ENCODE measurements around the gene XPR1.

Gene XPR1

GRCh38 chr1:180921386-180921785 is 289.6 kb downstream of the XPR1 start:
- no peak for DNase-seq
- in situ Hi-C loops (cut with HindIII; ENCODE audit: low pct_ligation_motif_present, low sequenced_read_pairs): no loop called here
- no peak for TF ChIP-seq CTCF (IDR thresholded peaks at IDR 0.05; ENCODE audit: low read depth, low read length, missing control alignments)
- Histone ChIP-seq H3K36me3 (replicated peaks) (no peaks in the 10 kb centered on the region), H3K27ac (no peak overlapping the region), H3K4me3 (ENCODE audit: low read depth, low read length) (no peak overlapping the region), H3K27me3 (replicated peaks) (no peaks in the 10 kb centered on the region)

- no peak for TF ChIP-seq CTCF (IDR thresholded peaks at IDR 0.05; ENCODE audit: low read depth, low read length, missing control alignments)
- Histone ChIP-seq H3K4me3 (ENCODE audit: low read depth, low read length) (no peak overlapping the region), H3K27ac (no peak overlapping the region), H3K27me3 (replicated peaks) (no peaks in the 10 kb centered on the region), H3K36me3 (replicated peaks) (no peaks in the 10 kb centered on the region)
- DNase-seq: no peak
- in situ Hi-C loops (cut with HindIII; ENCODE audit: low pct_ligation_motif_present, low sequenced_read_pairs): no loop called here
Measured at GRCh38 chr1:180921891-180922630, 290.2 kb downstream of the XPR1 start.

GRCh38 chr1:180922631-180923015 is 290.8 kb downstream of the XPR1 start:
- in situ Hi-C loops (cut with HindIII; ENCODE audit: low pct_ligation_motif_present, low sequenced_read_pairs): no loop called here
- no peaks in the 10 kb centered on the region for H3K36me3 ChIP-seq (replicated peaks)
- H3K4me3 ChIP-seq (ENCODE audit: low read depth, low read length): no peak overlapping the region
- no peak for DNase-seq
- TF ChIP-seq CTCF (IDR thresholded peaks at IDR 0.05; ENCODE audit: low read depth, low read length, missing control alignments): no peak
- H3K27ac ChIP-seq: no peak overlapping the region
- no peaks in the 10 kb centered on the region for H3K27me3 ChIP-seq (replicated peaks)

- no peak overlapping the region for H3K4me3 ChIP-seq (ENCODE audit: low read depth, low read length)
- no peaks in the 10 kb centered on the region for H3K27me3 ChIP-seq (replicated peaks)
- no peak overlapping the region for H3K27ac ChIP-seq
- H3K36me3 ChIP-seq (replicated peaks): no peaks in the 10 kb centered on the region
- in situ Hi-C loops (cut with HindIII; ENCODE audit: low pct_ligation_motif_present, low sequenced_read_pairs): no loop called here
- no peak for TF ChIP-seq CTCF (IDR thresholded peaks at IDR 0.05; ENCODE audit: low read depth, low read length, missing control alignments)
- no peak for DNase-seq
Measured at GRCh38 chr1:180923021-180923841, 291.4 kb downstream of the XPR1 start.

- H3K27ac ChIP-seq: no peak overlapping the region
Measured at GRCh38 chr1:180923887-180924286, 292.1 kb downstream of the XPR1 start.

More at GRCh38 chr1:180923887-180924286, 292.1 kb downstream of the XPR1 start:
- no peak for TF ChIP-seq CTCF (IDR thresholded peaks at IDR 0.05; ENCODE audit: low read depth, low read length, missing control alignments)
- Histone ChIP-seq H3K4me3 (ENCODE audit: low read depth, low read length) (no peak overlapping the region), H3K36me3 (replicated peaks) (no peaks in the 10 kb centered on the region), H3K27me3 (replicated peaks) (no peaks in the 10 kb centered on the region)
- DNase-seq: no peak
- in situ Hi-C loops (cut with HindIII; ENCODE audit: low pct_ligation_motif_present, low sequenced_read_pairs): no loop called here
